BLaER1 treated with 17β-estradiol and CSF1 and Interleukin-3, amounts not matched to agents 10 nM and 100 nM (cell line): ENCODE data around the gene DUSP28.

Experiments
- H3K27ac ChIP-seq, 11 experiments: shearing (Covaris generic); formaldehyde crosslinking; 2 replicates each; pipeline ENCODE4 v1.8.1; 2022
- H3K27me3 ChIP-seq, 11 experiments: shearing (Covaris generic); formaldehyde crosslinking; 2 replicates each; pipeline ENCODE4 v1.8.1; 2022
- H3K36me3 ChIP-seq, 11 experiments: shearing (Covaris generic); formaldehyde crosslinking; 2 replicates each; pipeline ENCODE4 v1.8.1; 2022
- H3K4me1 ChIP-seq, 10 experiments: shearing (Covaris generic); formaldehyde crosslinking; 2 replicates each; pipeline ENCODE4 v1.8.1; 2022
- H3K4me2 ChIP-seq, 11 experiments: shearing (Covaris generic); formaldehyde crosslinking; 2 replicates each; pipeline ENCODE4 v1.8.1; 2022
- H3K4me3 ChIP-seq, 10 experiments: shearing (Covaris generic); formaldehyde crosslinking; 2 replicates each; pipeline ENCODE4 v1.8.1; 2022
- H3K9ac ChIP-seq, 11 experiments: shearing (Covaris generic); formaldehyde crosslinking; 2 replicates each; pipeline ENCODE4 v1.8.1; 2022
- H3K9me3 ChIP-seq, 11 experiments: shearing (Covaris generic); formaldehyde crosslinking; replicated peaks in 1 of 11; 2 replicates each; pipeline ENCODE4 v1.8.1; 2022
- H4K20me1 ChIP-seq, 11 experiments: shearing (Covaris generic); formaldehyde crosslinking; 2 replicates each; pipeline ENCODE4 v1.8.1; 2022
- Cebpa-rat ChIP-seq, 11 experiments: shearing (Covaris generic); IDR thresholded peaks; 2 replicates each; pipeline ENCODE4 v1.8.1; 2022

DUSP28 gene

GRCh38 chr2:240575101-240575965 lies 15.2 kb downstream of the DUSP28 start:
- H3K4me1 ChIP-seq = peaks cover 26 to 51% (median 39%) of the 10 kb centered on the region in 10 experiments
- no peak for TF ChIP-seq Cebpa-rat (IDR thresholded peaks at IDR 0.05)
- H3K36me3 ChIP-seq = peaks cover 70 to 95% (median 86%) of the 10 kb centered on the region in 11 experiments
- no peak overlapping the region for H3K4me2 ChIP-seq
- H3K27ac ChIP-seq = no peak overlapping the region; a peak in 1 of 22 replicates
- H3K4me3 ChIP-seq = no peak overlapping the region
- H3K27me3 ChIP-seq = no peaks in the 10 kb centered on the region
- H3K9me3 ChIP-seq = no peaks in the 10 kb centered on the region
- peaks cover 43 to 100% (median 99%) of the 10 kb centered on the region in 11 experiments for H4K20me1 ChIP-seq
- 0 out of 22 replicates have a peak overlapping the region, but pooled peaks of 1 of the 11 experiments have one; percentile 23 for H3K9ac ChIP-seq

- H3K9ac ChIP-seq = no peak overlapping the region
- peaks cover 72 to 100% (median 93%) of the 10 kb centered on the region in 11 experiments for H3K36me3 ChIP-seq
- H3K4me2 ChIP-seq = no peak overlapping the region
- no peak overlapping the region for H3K4me3 ChIP-seq
- peaks cover 24 to 50% (median 38%) of the 10 kb centered on the region in 10 experiments for H3K4me1 ChIP-seq
- H4K20me1 ChIP-seq = peaks cover 36 to 98% (median 95%) of the 10 kb centered on the region in 11 experiments
- no peak overlapping the region for H3K27ac ChIP-seq
- peaks cover 0 to 3% (median 2%) of the 10 kb centered on the region in 11 experiments; a peak in 10 of 22 replicates for H3K9me3 ChIP-seq
- no peaks in the 10 kb centered on the region for H3K27me3 ChIP-seq
- no peak for TF ChIP-seq Cebpa-rat (IDR thresholded peaks at IDR 0.05)
Observed at GRCh38 chr2:240576036-240576435, 15.9 kb downstream of the DUSP28 start.

GRCh38 chr2:240576436-240577205 lies 16.5 kb downstream of the DUSP28 start:
- H3K4me2 ChIP-seq = no peak overlapping the region
- H3K27me3 ChIP-seq = no peaks in the 10 kb centered on the region
- H3K36me3 ChIP-seq = peaks cover 72 to 100% (median 98%) of the 10 kb centered on the region in 11 experiments
- no peak for TF ChIP-seq Cebpa-rat (IDR thresholded peaks at IDR 0.05)
- H3K4me3 ChIP-seq = no peak overlapping the region
- peaks cover 30 to 92% (median 89%) of the 10 kb centered on the region in 11 experiments for H4K20me1 ChIP-seq
- H3K9ac ChIP-seq = no peak overlapping the region
- H3K4me1 ChIP-seq = peaks cover 18 to 45% (median 33%) of the 10 kb centered on the region in 10 experiments
- 0 out of 22 replicates have a peak overlapping the region, but pooled peaks of 1 of the 11 experiments have one; percentile 11 for H3K27ac ChIP-seq
- peaks cover 0 to 9% (median 8%) of the 10 kb centered on the region in 11 experiments; a peak in 15 of 22 replicates for H3K9me3 ChIP-seq

GRCh38 chr2:240577281-240578109 lies 17.3 kb downstream of the DUSP28 start:
- H3K27ac ChIP-seq = peak overlapping the region in 3 of 11 experiments; percentile 11 to 40 (median 20); a peak in 1 of 22 replicates
- H4K20me1 ChIP-seq = peaks cover 21 to 83% (median 80%) of the 10 kb centered on the region in 11 experiments; a peak in 21 of 22 replicates
- peaks cover 0 to 15% (median 10%) of the 10 kb centered on the region in 11 experiments; a peak in 15 of 22 replicates for H3K9me3 ChIP-seq
- H3K36me3 ChIP-seq = peaks cover 66 to 100% (median 94%) of the 10 kb centered on the region in 11 experiments
- peak overlapping the region in 2 of 11 experiments; percentile 26 to 36; a peak in 1 of 22 replicates for H3K9ac ChIP-seq
- H3K4me2 ChIP-seq = no peak overlapping the region
- H3K27me3 ChIP-seq = no peaks in the 10 kb centered on the region
- peaks cover 24 to 43% (median 35%) of the 10 kb centered on the region in 10 experiments for H3K4me1 ChIP-seq
- H3K4me3 ChIP-seq = no peak overlapping the region
- no peak for TF ChIP-seq Cebpa-rat (IDR thresholded peaks at IDR 0.05)

- peaks cover 0 to 15% (median 10%) of the 10 kb centered on the region in 11 experiments; a peak in 15 of 22 replicates for H3K9me3 ChIP-seq
- peaks cover 15 to 77% (median 74%) of the 10 kb centered on the region in 11 experiments; a peak in 20 of 22 replicates for H4K20me1 ChIP-seq
- no peak overlapping the region for H3K4me3 ChIP-seq
- TF ChIP-seq Cebpa-rat (IDR thresholded peaks at IDR 0.05) = no peak
- no peaks in the 10 kb centered on the region for H3K27me3 ChIP-seq
- H3K4me2 ChIP-seq = peak overlapping the region in 1 of 11 experiments; percentile 75; a peak in 2 of 22 replicates
- H3K27ac ChIP-seq = peak overlapping the region in 8 of 11 experiments; percentile 12 to 73 (median 64); a peak in 6 of 22 replicates
- H3K36me3 ChIP-seq = peaks cover 60 to 99% (median 93%) of the 10 kb centered on the region in 11 experiments
- peak overlapping the region in 6 of 11 experiments; percentile 12 to 44 (median 30); a peak in 4 of 22 replicates for H3K9ac ChIP-seq
- H3K4me1 ChIP-seq = peaks cover 30 to 49% (median 41%) of the 10 kb centered on the region in 10 experiments
Observed at GRCh38 chr2:240578110-240578450, 17.9 kb downstream of the DUSP28 start.

GRCh38 chr2:240578488-240578887 lies 18.3 kb downstream of the DUSP28 start:
- Histone ChIP-seq H3K27me3 (no peaks in the 10 kb centered on the region), H3K9ac (peak overlapping the region in 5 of 11 experiments; percentile 12 to 44 (median 26); a peak in 3 of 22 replicates), H3K4me3 (no peak overlapping the region), H4K20me1 (peaks cover 12 to 73% (median 70%) of the 10 kb centered on the region in 11 experiments; a peak in 20 of 22 replicates), H3K4me2 (peak overlapping the region in 5 of 11 experiments; percentile 54 to 77 (median 72); a peak in 6 of 22 replicates), H3K9me3 (peaks cover 0 to 15% (median 10%) of the 10 kb centered on the region in 11 experiments; a peak in 15 of 22 replicates), H3K4me1 (peaks cover 34 to 53% (median 45%) of the 10 kb centered on the region in 10 experiments), H3K36me3 (peaks cover 56 to 99% (median 92%) of the 10 kb centered on the region in 11 experiments), H3K27ac (peak overlapping the region in 9 of 11 experiments; percentile 6 to 73 (median 63); a peak in 13 of 22 replicates)
- TF ChIP-seq Cebpa-rat (IDR thresholded peaks at IDR 0.05) = no peak

- Histone ChIP-seq H3K36me3 (peaks cover 48 to 95% (median 87%) of the 10 kb centered on the region in 11 experiments), H3K9ac (peak overlapping the region in 10 of 11 experiments; percentile 2 to 60 (median 44); a peak in 14 of 22 replicates), H3K4me1 (peaks cover 42 to 60% (median 52%) of the 10 kb centered on the region in 10 experiments), H3K27me3 (no peaks in the 10 kb centered on the region), H3K9me3 (peaks cover 0 to 15% (median 10%) of the 10 kb centered on the region in 11 experiments; a peak in 15 of 22 replicates), H3K4me3 (no peak overlapping the region), H3K4me2 (peak overlapping the region in 10 of 11 experiments; percentile 6 to 77 (median 55); a peak in 16 of 22 replicates), H3K27ac (peak overlapping the region in 10 of 11 experiments; percentile 9 to 73 (median 59); a peak in 19 of 22 replicates), H4K20me1 (peaks cover 8 to 66% (median 63%) of the 10 kb centered on the region in 11 experiments; a peak in 20 of 22 replicates)
- no peak for TF ChIP-seq Cebpa-rat (IDR thresholded peaks at IDR 0.05)
Observed at GRCh38 chr2:240579071-240579762, 19.1 kb downstream of the DUSP28 start.
